ENCODE measurements around the gene MYLK3.

Gene MYLK3

DNA sequence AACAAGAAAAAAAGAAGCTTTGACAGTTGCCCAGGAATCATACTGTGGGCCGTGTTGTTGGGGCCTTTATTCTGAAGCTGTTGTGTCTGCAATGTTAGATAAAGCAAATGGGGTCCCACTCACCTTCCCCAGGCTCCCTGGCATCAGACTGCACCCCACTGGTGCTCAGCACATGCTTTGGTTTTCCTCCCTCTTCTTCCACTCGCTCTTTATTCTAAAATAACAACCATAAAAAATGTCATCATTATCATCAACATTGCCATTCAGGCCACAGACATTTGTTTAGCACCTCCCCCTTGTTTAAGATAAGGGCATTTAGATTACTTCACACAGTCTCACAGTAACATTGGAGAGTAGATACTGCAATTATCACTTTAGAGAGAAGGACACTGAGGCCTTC lies 8.2 kb downstream of the MYLK3 start:
- H3K4me3 ChIP-seq (ENCODE audit: low read depth in 1 of 2, low read length in 2 of 2): no peak overlapping the region
- H3K27ac ChIP-seq (ENCODE audit: low read depth, low read length): no peak overlapping the region
- no peaks in the 10 kb centered on the region for H3K9me3 ChIP-seq (ENCODE audit: control insufficient read depth in 1 of 2, low read length in 2 of 2)
- H3K36me3 ChIP-seq (ENCODE audit: control insufficient read depth in 1 of 2, insufficient read depth in 2 of 2, low read length in 2 of 2): no peaks in the 10 kb centered on the region
- no peak overlapping the region for H3K9ac ChIP-seq (ENCODE audit: low read depth in 1 of 2, low read length in 2 of 2)
- H3K4me1 ChIP-seq (ENCODE audit: control insufficient read depth in 1 of 2, insufficient read depth in 2 of 2, low read length in 2 of 2): no peaks in the 10 kb centered on the region
- no peaks in the 10 kb centered on the region for H3K27me3 ChIP-seq (ENCODE audit: control insufficient read depth in 1 of 2, insufficient read depth in 2 of 2, low read length in 2 of 2)

GRCh38 chr16:46737621-46738214 lies 10.4 kb downstream of the MYLK3 start:
- Histone ChIP-seq H3K9ac (ENCODE audit: low read depth in 1 of 2, low read length in 2 of 2) (no peak overlapping the region), H3K4me3 (ENCODE audit: low read depth in 1 of 2, low read length in 2 of 2) (no peak overlapping the region), H3K36me3 (ENCODE audit: control insufficient read depth in 1 of 2, insufficient read depth in 2 of 2, low read length in 2 of 2) (no peaks in the 10 kb centered on the region), H3K27me3 (ENCODE audit: control insufficient read depth in 1 of 2, insufficient read depth in 2 of 2, low read length in 2 of 2) (no peaks in the 10 kb centered on the region), H3K27ac (ENCODE audit: low read depth, low read length) (no peak overlapping the region), H3K4me1 (ENCODE audit: control insufficient read depth in 1 of 2, insufficient read depth in 2 of 2, low read length in 2 of 2) (no peaks in the 10 kb centered on the region), H3K9me3 (ENCODE audit: control insufficient read depth in 1 of 2, low read length in 2 of 2) (no peaks in the 10 kb centered on the region)

- Histone ChIP-seq H3K4me1 (ENCODE audit: control insufficient read depth in 1 of 2, insufficient read depth in 2 of 2, low read length in 2 of 2) (no peaks in the 10 kb centered on the region), H3K27ac (ENCODE audit: low read depth, low read length) (no peak overlapping the region), H3K27me3 (ENCODE audit: control insufficient read depth in 1 of 2, insufficient read depth in 2 of 2, low read length in 2 of 2) (no peaks in the 10 kb centered on the region), H3K4me3 (ENCODE audit: low read depth in 1 of 2, low read length in 2 of 2) (no peak overlapping the region), H3K36me3 (ENCODE audit: control insufficient read depth in 1 of 2, insufficient read depth in 2 of 2, low read length in 2 of 2) (no peaks in the 10 kb centered on the region), H3K9me3 (ENCODE audit: control insufficient read depth in 1 of 2, low read length in 2 of 2) (no peaks in the 10 kb centered on the region), H3K9ac (ENCODE audit: low read depth in 1 of 2, low read length in 2 of 2) (no peak overlapping the region)
Observed at GRCh38 chr16:46736695-46737094, 11.4 kb downstream of the MYLK3 start.

- Histone ChIP-seq H3K9ac (ENCODE audit: low read depth in 1 of 2, low read length in 2 of 2) (no peak overlapping the region), H3K4me3 (ENCODE audit: low read depth in 1 of 2, low read length in 2 of 2) (no peak overlapping the region), H3K4me1 (ENCODE audit: control insufficient read depth in 1 of 2, insufficient read depth in 2 of 2, low read length in 2 of 2) (no peaks in the 10 kb centered on the region), H3K36me3 (ENCODE audit: control insufficient read depth in 1 of 2, insufficient read depth in 2 of 2, low read length in 2 of 2) (no peaks in the 10 kb centered on the region), H3K27ac (ENCODE audit: low read depth, low read length) (no peak overlapping the region), H3K27me3 (ENCODE audit: control insufficient read depth in 1 of 2, insufficient read depth in 2 of 2, low read length in 2 of 2) (no peaks in the 10 kb centered on the region), H3K9me3 (ENCODE audit: control insufficient read depth in 1 of 2, low read length in 2 of 2) (no peaks in the 10 kb centered on the region)
Observed at GRCh38 chr16:46733319-46733830, 14.8 kb downstream of the MYLK3 start.

DNA sequence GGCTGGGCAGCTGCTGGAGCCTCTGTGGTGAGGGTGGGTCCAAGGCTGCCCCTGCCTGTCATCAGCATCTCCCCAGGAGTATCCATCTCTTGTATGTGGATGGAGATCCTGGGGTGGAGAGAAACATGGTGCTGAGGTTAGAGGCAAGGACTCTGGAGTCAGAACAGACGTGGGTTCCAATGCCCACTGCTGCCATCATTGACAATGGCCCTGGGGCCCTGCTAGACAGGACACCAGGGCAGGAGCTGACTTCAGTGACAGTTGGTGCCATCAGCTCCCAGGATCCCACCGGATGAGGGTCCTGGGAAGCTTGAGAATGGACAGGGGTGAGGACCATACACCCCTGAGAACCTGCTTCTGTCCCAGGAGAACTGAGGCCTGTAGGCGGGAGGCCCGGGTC lies 15.6 kb downstream of the MYLK3 start:
- H3K27ac ChIP-seq (ENCODE audit: low read depth, low read length): no peak overlapping the region
- no peaks in the 10 kb centered on the region for H3K36me3 ChIP-seq (ENCODE audit: control insufficient read depth in 1 of 2, insufficient read depth in 2 of 2, low read length in 2 of 2)
- no peak overlapping the region for H3K9ac ChIP-seq (ENCODE audit: low read depth in 1 of 2, low read length in 2 of 2)
- no peak overlapping the region for H3K4me3 ChIP-seq (ENCODE audit: low read depth in 1 of 2, low read length in 2 of 2)
- no peaks in the 10 kb centered on the region for H3K27me3 ChIP-seq (ENCODE audit: control insufficient read depth in 1 of 2, insufficient read depth in 2 of 2, low read length in 2 of 2)
- no peaks in the 10 kb centered on the region for H3K9me3 ChIP-seq (ENCODE audit: control insufficient read depth in 1 of 2, low read length in 2 of 2)
- H3K4me1 ChIP-seq (ENCODE audit: control insufficient read depth in 1 of 2, insufficient read depth in 2 of 2, low read length in 2 of 2): no peaks in the 10 kb centered on the region

- H3K36me3 ChIP-seq (ENCODE audit: control insufficient read depth in 1 of 2, insufficient read depth in 2 of 2, low read length in 2 of 2): no peaks in the 10 kb centered on the region
- H3K9ac ChIP-seq (ENCODE audit: low read depth in 1 of 2, low read length in 2 of 2): no peak overlapping the region
- H3K27me3 ChIP-seq (ENCODE audit: control insufficient read depth in 1 of 2, insufficient read depth in 2 of 2, low read length in 2 of 2): no peaks in the 10 kb centered on the region
- H3K4me1 ChIP-seq (ENCODE audit: control insufficient read depth in 1 of 2, insufficient read depth in 2 of 2, low read length in 2 of 2): no peaks in the 10 kb centered on the region
- no peaks in the 10 kb centered on the region for H3K9me3 ChIP-seq (ENCODE audit: control insufficient read depth in 1 of 2, low read length in 2 of 2)
- H3K4me3 ChIP-seq (ENCODE audit: low read depth in 1 of 2, low read length in 2 of 2): no peak overlapping the region
- H3K27ac ChIP-seq (ENCODE audit: low read depth, low read length): no peak overlapping the region
Observed at GRCh38 chr16:46731691-46732555, 16.2 kb downstream of the MYLK3 start.

GRCh38 chr16:46730801-46731690 lies 17.1 kb downstream of the MYLK3 start:
- no peaks in the 10 kb centered on the region for H3K9me3 ChIP-seq (ENCODE audit: control insufficient read depth in 1 of 2, low read length in 2 of 2)
- H3K9ac ChIP-seq (ENCODE audit: low read depth in 1 of 2, low read length in 2 of 2): no peak overlapping the region
- no peak overlapping the region for H3K27ac ChIP-seq (ENCODE audit: low read depth, low read length)
- H3K27me3 ChIP-seq (ENCODE audit: control insufficient read depth in 1 of 2, insufficient read depth in 2 of 2, low read length in 2 of 2): no peaks in the 10 kb centered on the region
- no peak overlapping the region for H3K4me3 ChIP-seq (ENCODE audit: low read depth in 1 of 2, low read length in 2 of 2)
- no peaks in the 10 kb centered on the region for H3K36me3 ChIP-seq (ENCODE audit: control insufficient read depth in 1 of 2, insufficient read depth in 2 of 2, low read length in 2 of 2)
- no peaks in the 10 kb centered on the region for H3K4me1 ChIP-seq (ENCODE audit: control insufficient read depth in 1 of 2, insufficient read depth in 2 of 2, low read length in 2 of 2)

- H3K4me1 ChIP-seq (ENCODE audit: control insufficient read depth in 1 of 2, insufficient read depth in 2 of 2, low read length in 2 of 2): no peaks in the 10 kb centered on the region
- H3K36me3 ChIP-seq (ENCODE audit: control insufficient read depth in 1 of 2, insufficient read depth in 2 of 2, low read length in 2 of 2): no peaks in the 10 kb centered on the region
- H3K9ac ChIP-seq (ENCODE audit: low read depth in 1 of 2, low read length in 2 of 2): no peak overlapping the region
- no peak overlapping the region for H3K27ac ChIP-seq (ENCODE audit: low read depth, low read length)
- no peak overlapping the region for H3K4me3 ChIP-seq (ENCODE audit: low read depth in 1 of 2, low read length in 2 of 2)
- no peaks in the 10 kb centered on the region for H3K27me3 ChIP-seq (ENCODE audit: control insufficient read depth in 1 of 2, insufficient read depth in 2 of 2, low read length in 2 of 2)
- peaks cover 0 to 6% of the 10 kb centered on the region in 2 donors for H3K9me3 ChIP-seq (ENCODE audit: control insufficient read depth in 1 of 2, low read length in 2 of 2)
Observed at GRCh38 chr16:46730126-46730525, 18.0 kb downstream of the MYLK3 start.

DNA sequence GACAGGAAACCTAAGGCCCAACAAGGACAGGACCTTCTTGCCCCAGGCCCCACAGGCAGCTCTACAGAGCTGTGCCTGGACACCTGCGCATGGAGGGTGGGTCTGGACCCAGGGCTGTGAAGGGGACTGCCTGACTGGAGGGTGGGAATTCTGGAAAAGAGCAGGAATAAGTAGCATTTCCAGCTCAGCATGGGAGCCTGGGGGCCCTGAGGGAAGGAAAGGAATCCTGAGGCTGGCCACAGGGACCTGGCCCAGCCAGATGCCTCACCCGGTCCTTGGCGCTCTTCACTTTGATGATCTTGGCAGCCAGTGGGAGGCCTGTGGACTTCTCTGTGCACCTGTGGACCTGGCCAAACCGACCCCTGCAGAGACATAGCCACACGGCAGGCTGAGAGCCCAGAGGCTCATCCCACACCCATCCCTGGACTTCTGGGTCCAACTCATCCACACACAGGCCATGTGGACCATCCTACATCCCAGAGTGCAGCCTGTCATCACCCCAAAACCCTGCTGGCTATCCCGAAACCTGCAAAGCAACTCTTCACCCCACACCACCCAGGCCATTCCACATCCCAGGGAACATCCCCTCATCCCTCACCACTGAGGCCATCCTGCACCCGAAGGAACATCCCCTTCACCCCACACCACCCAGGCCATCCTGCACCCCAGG lies 18.7 kb downstream of the MYLK3 start:
- Histone ChIP-seq H3K27ac (ENCODE audit: low read depth, low read length) (no peak overlapping the region), H3K9ac (ENCODE audit: low read depth in 1 of 2, low read length in 2 of 2) (no peak overlapping the region), H3K36me3 (ENCODE audit: control insufficient read depth in 1 of 2, insufficient read depth in 2 of 2, low read length in 2 of 2) (no peaks in the 10 kb centered on the region), H3K4me3 (ENCODE audit: low read depth in 1 of 2, low read length in 2 of 2) (no peak overlapping the region), H3K9me3 (ENCODE audit: control insufficient read depth in 1 of 2, low read length in 2 of 2) (peaks cover 0 to 7% of the 10 kb centered on the region in 2 donors), H3K4me1 (ENCODE audit: control insufficient read depth in 1 of 2, insufficient read depth in 2 of 2, low read length in 2 of 2) (no peaks in the 10 kb centered on the region), H3K27me3 (ENCODE audit: control insufficient read depth in 1 of 2, insufficient read depth in 2 of 2, low read length in 2 of 2) (no peaks in the 10 kb centered on the region)
